T-cell (primary cell): ENCODE results near the gene TEKT2. TPM values are rescaled to one million over a fixed set of nuclear protein-coding genes. Genes with fewer than 3 reads are reported as not detected.

ENCODE experiments used
- ATAC-seq, 4 experiments: fragments of 200-7000 bp in 3 of 4; fragments of 150-1000 bp in 1 of 4; cut with Tn5 transposase; replicated peaks in 1 of 4; 1 replicate in 3 of 4; 2 replicates in 1 of 4; pipeline ENCODE4 v1.10.0; 2021; ENCODE audit warnings: moderate library complexity in 3 of 4, mild to moderate bottlenecking in 2 of 4, moderate number of reproducible peaks in 1 of 4
- CTCF ChIA-PET, 2 donors: fragments of 300-600 bp; sonication (Branson Sonifier 250); formaldehyde crosslinking; loops; one replicate each; lab custom pipeline; 2022; ENCODE audit warnings: antibody characterized with exemption in 2 of 2; lab: Charles Lee
- POLR2A ChIA-PET, 2 donors: fragments of 300-600 bp; sonication (Branson Sonifier 250); formaldehyde crosslinking; loops; one replicate each; lab custom pipeline; 2022; ENCODE audit warnings: antibody characterized with exemption in 2 of 2; lab: Charles Lee
- DNase-seq, 35 experiments: peaks; one replicate each; pipeline versions ENCODE4 v3.0.0 to v3.0.0-alpha.2; 2013 to 2023
- H3K27ac ChIP-seq: one replicate; pipeline ENCODE4 v1.5.1; 2013; ENCODE audit warnings: low read length
- H3K27me3 ChIP-seq, 2 experiments: replicated peaks in 1 of 2; 1 replicate in 1 of 2; 2 replicates in 1 of 2; pipeline versions ENCODE4 v1.6.1 to v1.7.0; 2013; ENCODE audit warnings: low read length in 1 of 2, mixed read lengths in 1 of 2; ENCODE audit not compliant: control insufficient read depth in 2 of 2, insufficient read depth in 2 of 2; ENCODE audit errors: extremely low read depth in 1 of 2
- H3K36me3 ChIP-seq, 2 donors: 1 replicate in 1 of 2; 2 replicates in 1 of 2; pipeline versions ENCODE4 v1.6.1 to v1.7.0; 2013; ENCODE audit warnings: low read length in 1 of 2; ENCODE audit not compliant: control insufficient read depth in 2 of 2, insufficient read depth in 1 of 2; ENCODE audit errors: extremely low read depth in 1 of 2
- H3K4me1 ChIP-seq, 2 experiments: 1 replicate in 1 of 2; 2 replicates in 1 of 2; pipeline versions ENCODE4 v1.6.1 to v1.7.0; 2013; ENCODE audit warnings: low read length in 2 of 2, mixed read lengths in 1 of 2; ENCODE audit not compliant: insufficient read depth in 2 of 2, control insufficient read depth in 1 of 2; ENCODE audit errors: extremely low read depth in 1 of 2
- H3K4me3 ChIP-seq, 2 donors: 1 replicate in 1 of 2; 2 replicates in 1 of 2; pipeline versions ENCODE4 v1.5.1 to v1.7.0; 2013; ENCODE audit warnings: mild to moderate bottlenecking in 2 of 2, low read length in 1 of 2, moderate library complexity in 1 of 2; ENCODE audit not compliant: control insufficient read depth in 1 of 2; ENCODE audit errors: extremely low read depth in 1 of 2
- H3K9me3 ChIP-seq: 2 replicates; pipeline ENCODE4 v1.7.0; 2013
- H3K27ac Mint-ChIP-seq, 2 donors: one replicate each; pipeline ENCODE4 v1.8.0; 2020 to 2021; ENCODE audit warnings: mild to moderate bottlenecking in 2 of 2, mixed read lengths in 2 of 2
- H3K27me3 Mint-ChIP-seq, 2 donors: one replicate each; pipeline ENCODE4 v1.8.0; 2021 to 2022; ENCODE audit warnings: mixed read lengths in 2 of 2
- H3K36me3 Mint-ChIP-seq: one replicate; pipeline ENCODE4 v1.8.0; 2021; ENCODE audit warnings: mixed read lengths
- H3K4me1 Mint-ChIP-seq, 3 donors: one replicate each; pipeline ENCODE4 v1.8.0; 2020 to 2022; ENCODE audit warnings: mixed read lengths in 3 of 3, mild to moderate bottlenecking in 1 of 3
- H3K4me3 Mint-ChIP-seq, 3 donors: one replicate each; pipeline ENCODE4 v1.8.0; 2020 to 2022; ENCODE audit warnings: mild to moderate bottlenecking in 3 of 3, mixed read lengths in 3 of 3, moderate library complexity in 3 of 3
- H3K9me3 Mint-ChIP-seq, 3 donors: one replicate each; pipeline ENCODE4 v1.8.0; 2020 to 2022; ENCODE audit warnings: mixed read lengths in 3 of 3
- WGBS: methylation state at CpG from one replicate; pipeline ENCODE4 v1.1.5; 2013; ENCODE audit warnings: missing lambda C conversion rate; ENCODE audit not compliant: insufficient coverage; 5-methylcytosine and 5-hydroxymethylcytosine counted together
- total RNA-seq, 35 experiments: library from RNA in 6 of 35; stranded (reverse) in 6 of 35; fragments of 120-200 nt in 1 of 35; gene quantifications; one replicate each; pipeline versions ENCODE4 v1.2.1 to v1.2.4 and lab custom pipeline; 2013 to 2026

Gene TEKT2
- total RNA-seq, 5 donors from 2014 or later (not counting 1 experiment from before 2014, with no cell fraction given): 0.18 TPM; not detected in 4

- H3K27ac Mint-ChIP-seq: peak overlapping the region in 1 of 2 donors; percentile 77
- H3K9me3 Mint-ChIP-seq: no peaks in the 10 kb centered on the region
- ChIA-PET CTCF (interaction anchor here in 1 of 2 donors (0.6 to 1.6 kb wide), 2 partner anchors 146 to 150 kb away, joined by 3 to 5 read pairs; no protein-coding TSS in a partner anchor), POLR2A (no interaction called here)
- H3K4me3 Mint-ChIP-seq: no peak overlapping the region
- DNase-seq (no peak), ATAC-seq (no peak)
- H3K27me3 Mint-ChIP-seq: no peaks in the 10 kb centered on the region
- no peaks in the 10 kb centered on the region for H3K4me1 ChIP-seq
- no peaks in the 10 kb centered on the region for H3K27me3 ChIP-seq
- no peak overlapping the region for H3K4me3 ChIP-seq
- peaks cover 11 to 40% of the 10 kb centered on the region in 2 donors for H3K36me3 ChIP-seq
- H3K9me3 ChIP-seq: no peaks in the 10 kb centered on the region
- H3K4me1 Mint-ChIP-seq: peaks cover 7 to 10% (median 8%) of the 10 kb centered on the region in 3 donors
- no peak overlapping the region for H3K27ac ChIP-seq
- H3K36me3 Mint-ChIP-seq: peaks cover 28% of the 10 kb centered on the region
These were observed 51.9 kb downstream of the TEKT2 start for GRCh38 chr1:36135796-36136195.

GRCh38 chr1:36136535-36136934 is 52.6 kb downstream of the TEKT2 start:
- ATAC-seq: no peak
- H3K27ac Mint-ChIP-seq: peak overlapping the region in 1 of 2 donors; percentile 28
- H3K27me3 ChIP-seq: no peaks in the 10 kb centered on the region
- no peak overlapping the region for H3K4me3 ChIP-seq
- no peaks in the 10 kb centered on the region for H3K27me3 Mint-ChIP-seq
- DNase-seq: no peak
- POLR2A ChIA-PET: interaction anchor here in 1 of 2 donors (0.6 kb wide), 2 partner anchors 25 to 29 kb away, joined by 3 to 4 read pairs; no protein-coding TSS in a partner anchor
- H3K9me3 ChIP-seq: no peaks in the 10 kb centered on the region
- CTCF ChIA-PET: no interaction called here
- H3K36me3 Mint-ChIP-seq: peaks cover 28% of the 10 kb centered on the region
- peaks cover 14 to 15% (median 14%) of the 10 kb centered on the region in 3 donors for H3K4me1 Mint-ChIP-seq
- no peak overlapping the region for H3K4me3 Mint-ChIP-seq
- H3K4me1 ChIP-seq: no peaks in the 10 kb centered on the region
- H3K36me3 ChIP-seq: peaks cover 11 to 40% of the 10 kb centered on the region in 2 donors
- no peak overlapping the region for H3K27ac ChIP-seq
- no CpG with 5 or more reads among the region's 1 CpG for WGBS
- no peaks in the 10 kb centered on the region for H3K9me3 Mint-ChIP-seq

DNA sequence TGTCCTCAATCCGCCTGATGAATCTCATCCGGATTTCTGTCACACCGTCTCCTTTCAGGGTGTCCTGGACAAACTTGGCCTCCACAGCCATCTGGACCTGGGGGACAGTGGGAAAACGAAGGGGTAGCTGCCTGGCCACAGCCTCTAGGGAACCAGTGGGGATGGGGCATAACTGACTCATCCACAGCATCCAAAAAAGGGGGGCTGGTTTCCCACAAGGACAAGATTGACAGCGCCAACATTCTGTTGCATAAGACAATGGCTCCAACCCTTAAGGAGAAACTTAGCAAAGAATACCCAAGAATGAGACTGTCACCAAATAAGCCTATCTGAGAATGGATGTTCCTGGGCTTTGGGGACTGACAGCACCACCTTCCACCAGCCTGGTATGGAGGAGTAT is 53.3 kb downstream of the TEKT2 start:
- no peak overlapping the region for H3K4me3 ChIP-seq
- Mint-ChIP-seq H3K27me3 (no peaks in the 10 kb centered on the region), H3K4me1 (peaks cover 18 to 21% (median 20%) of the 10 kb centered on the region in 3 donors), H3K4me3 (no peak overlapping the region), H3K36me3 (peaks cover 28% of the 10 kb centered on the region), H3K9me3 (no peaks in the 10 kb centered on the region), H3K27ac (no peak overlapping the region)
- no peaks in the 10 kb centered on the region for H3K9me3 ChIP-seq
- WGBS: 100% methylated on average over 3 of the region's 5 CpGs
- no peak for DNase-seq
- CTCF ChIA-PET: no interaction called here
- no peaks in the 10 kb centered on the region for H3K4me1 ChIP-seq
- H3K36me3 ChIP-seq: peaks cover 11 to 40% of the 10 kb centered on the region in 2 donors
- POLR2A ChIA-PET: interaction anchor here in 1 of 2 donors (0.6 kb wide), 1 partner anchor 30 kb away, joined by 4 read pairs; no protein-coding TSS in a partner anchor
- no peak for ATAC-seq
- no peaks in the 10 kb centered on the region for H3K27me3 ChIP-seq
- no peak overlapping the region for H3K27ac ChIP-seq

- Mint-ChIP-seq H3K9me3 (no peaks in the 10 kb centered on the region), H3K4me3 (no peak overlapping the region), H3K4me1 (peaks cover 23% of the 10 kb centered on the region in 3 donors), H3K27me3 (no peaks in the 10 kb centered on the region), H3K36me3 (peaks cover 28% of the 10 kb centered on the region), H3K27ac (no peak overlapping the region)
- ATAC-seq (no peak), DNase-seq (no peak)
- no peak overlapping the region for H3K27ac ChIP-seq
- H3K4me1 ChIP-seq: peaks cover 0 to 2% of the 10 kb centered on the region in 2 experiments
- H3K27me3 ChIP-seq: no peaks in the 10 kb centered on the region
- H3K4me3 ChIP-seq: no peak overlapping the region
- no peaks in the 10 kb centered on the region for H3K9me3 ChIP-seq
- CTCF ChIA-PET: no interaction called here
- POLR2A ChIA-PET: interaction anchor here in 1 of 2 donors (0.5 kb wide), 1 partner anchor 116 kb away, joined by 5 read pairs; no protein-coding TSS in a partner anchor
- WGBS: 94% methylated on average over 2 of the region's 3 CpGs
- peaks cover 11 to 40% of the 10 kb centered on the region in 2 donors for H3K36me3 ChIP-seq
These were observed 53.9 kb downstream of the TEKT2 start for GRCh38 chr1:36137776-36138175.

Other genes starting within 250 kb of the TEKT2 start
- gene AGO1, start 200.9 kb upstream of the TEKT2 start, total RNA-seq: 10 to 100 TPM; 21.8 to 28.7 (median 26.0) TPM
- gene AGO3, start 153.0 kb upstream of the TEKT2 start, total RNA-seq: 10 to 100 TPM; 33.4 to 44.0 (median 37.5) TPM
- gene ADPRS, start 4.8 kb downstream of the TEKT2 start, total RNA-seq: 10 to 100 TPM; 19.0 to 30.2 (median 28.1) TPM
- under 1 TPM in 4 of 5 donors, not detected in 1; 0.08 to 0.15 (median 0.09) TPM for gene COL8A2, start 41.1 kb downstream of the TEKT2 start, total RNA-seq
- gene TRAPPC3, start 65.4 kb downstream of the TEKT2 start, total RNA-seq: 10 to 100 TPM; 42.3 to 48.2 (median 44.6) TPM
- gene MAP7D1, start 72.1 kb downstream of the TEKT2 start, total RNA-seq: 100 to 1,000 TPM; 157 to 295 (median 263) TPM
- 100 to 1,000 TPM in 3 of 5 donors, 10 to 100 TPM in 2; 75.2 to 111 (median 101) TPM for gene THRAP3, start 140.3 kb downstream of the TEKT2 start, total RNA-seq
- gene SH3D21, start 222.3 kb downstream of the TEKT2 start, total RNA-seq: 1 to 10 TPM; 2.2 to 3.7 (median 2.8) TPM
- gene EVA1B, start 239.6 kb downstream of the TEKT2 start, total RNA-seq: 1 to 10 TPM; 2.0 to 8.1 (median 5.6) TPM